Colonic mucosa (tissue), 4 donors: Measurements from ENCODE around the gene TECPR2. TPM values are rescaled to one million over a fixed set of nuclear protein-coding genes. Genes with fewer than 3 reads are reported as not detected.
"Not testable (repeated sequence)": the region's sequence is repeated elsewhere in the genome, so short reads cannot be mapped to it uniquely, and the experiment has no call there.

Experiments used
- DNase-seq: peaks from one replicate; pipeline ENCODE4 v3.0.0-alpha.2; 2020
- H3K27ac ChIP-seq: fragments of 200-600 bp; one replicate; pipeline ENCODE4 v1.8.0; 2021
- H3K27me3 ChIP-seq: fragments of 200-600 bp; one replicate; pipeline ENCODE4 v1.8.0; 2021
- H3K36me3 ChIP-seq: fragments of 200-600 bp; one replicate; pipeline ENCODE4 v1.8.0; 2021
- H3K4me1 ChIP-seq: fragments of 200-600 bp; one replicate; pipeline ENCODE4 v1.8.0; 2021; ENCODE audit warnings: mild to moderate bottlenecking
- H3K4me3 ChIP-seq: fragments of 200-600 bp; one replicate; pipeline ENCODE4 v1.8.0; 2021
- H3K9ac ChIP-seq, 2 donors: one replicate each; pipeline ENCODE4 v1.7.0; 2013; ENCODE audit warnings: control low read depth in 2 of 2, low read depth in 2 of 2, low read length in 2 of 2
- H3K9me3 ChIP-seq: fragments of 200-600 bp; one replicate; pipeline ENCODE4 v1.8.0; 2021
- intact Hi-C: fragments of 100-400 bp; cut with DNase I; formaldehyde crosslinking; loops from one replicate; pipeline ENCODE4 v1.14.1; 2022
- total RNA-seq, 2 donors: library from RNA; stranded (reverse); fragmentation: NEBNext Ultra II Directional in 1 of 2; extraction: Animal tissue kit (Norgen Biotek cat#: 25700) in 1 of 2; gene quantifications; one replicate each; pipeline ENCODE4 v1.2.1, GENCODE V29; 2021
- TF ChIP-seq, protein P1 (sequence below): fragments of 200-600 bp; IDR thresholded peaks from one replicate; pipeline ENCODE4 v1.8.0; 2022; ENCODE audit warnings: antibody characterized with exemption, mild to moderate bottlenecking
- donor health status: healthy.
- donor health status: DM: no; HTN: no; CAD: no.
- donor health status: DM: no; HTN: no; CAD: no.

Gene TECPR2
- total RNA-seq, 2 donors from 2014 or later: 16.5 to 18.2 TPM

GRCh38 chr14:102537981-102538601 lies 175.3 kb downstream of the TECPR2 start:
- H3K27me3 ChIP-seq: no peaks in the 10 kb centered on the region
- no peak for DNase-seq
- TF ChIP-seq, protein P1, sequence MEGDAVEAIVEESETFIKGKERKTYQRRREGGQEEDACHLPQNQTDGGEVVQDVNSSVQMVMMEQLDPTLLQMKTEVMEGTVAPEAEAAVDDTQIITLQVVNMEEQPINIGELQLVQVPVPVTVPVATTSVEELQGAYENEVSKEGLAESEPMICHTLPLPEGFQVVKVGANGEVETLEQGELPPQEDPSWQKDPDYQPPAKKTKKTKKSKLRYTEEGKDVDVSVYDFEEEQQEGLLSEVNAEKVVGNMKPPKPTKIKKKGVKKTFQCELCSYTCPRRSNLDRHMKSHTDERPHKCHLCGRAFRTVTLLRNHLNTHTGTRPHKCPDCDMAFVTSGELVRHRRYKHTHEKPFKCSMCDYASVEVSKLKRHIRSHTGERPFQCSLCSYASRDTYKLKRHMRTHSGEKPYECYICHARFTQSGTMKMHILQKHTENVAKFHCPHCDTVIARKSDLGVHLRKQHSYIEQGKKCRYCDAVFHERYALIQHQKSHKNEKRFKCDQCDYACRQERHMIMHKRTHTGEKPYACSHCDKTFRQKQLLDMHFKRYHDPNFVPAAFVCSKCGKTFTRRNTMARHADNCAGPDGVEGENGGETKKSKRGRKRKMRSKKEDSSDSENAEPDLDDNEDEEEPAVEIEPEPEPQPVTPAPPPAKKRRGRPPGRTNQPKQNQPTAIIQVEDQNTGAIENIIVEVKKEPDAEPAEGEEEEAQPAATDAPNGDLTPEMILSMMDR: no peak
- H3K9me3 ChIP-seq: no peaks in the 10 kb centered on the region
- H3K4me1 ChIP-seq: no peaks in the 10 kb centered on the region
- H3K27ac ChIP-seq: no peak overlapping the region
- H3K36me3 ChIP-seq: no peaks in the 10 kb centered on the region
- no peak overlapping the region for H3K9ac ChIP-seq
- intact Hi-C loops: no loop called here
- no peak overlapping the region for H3K4me3 ChIP-seq

DNA sequence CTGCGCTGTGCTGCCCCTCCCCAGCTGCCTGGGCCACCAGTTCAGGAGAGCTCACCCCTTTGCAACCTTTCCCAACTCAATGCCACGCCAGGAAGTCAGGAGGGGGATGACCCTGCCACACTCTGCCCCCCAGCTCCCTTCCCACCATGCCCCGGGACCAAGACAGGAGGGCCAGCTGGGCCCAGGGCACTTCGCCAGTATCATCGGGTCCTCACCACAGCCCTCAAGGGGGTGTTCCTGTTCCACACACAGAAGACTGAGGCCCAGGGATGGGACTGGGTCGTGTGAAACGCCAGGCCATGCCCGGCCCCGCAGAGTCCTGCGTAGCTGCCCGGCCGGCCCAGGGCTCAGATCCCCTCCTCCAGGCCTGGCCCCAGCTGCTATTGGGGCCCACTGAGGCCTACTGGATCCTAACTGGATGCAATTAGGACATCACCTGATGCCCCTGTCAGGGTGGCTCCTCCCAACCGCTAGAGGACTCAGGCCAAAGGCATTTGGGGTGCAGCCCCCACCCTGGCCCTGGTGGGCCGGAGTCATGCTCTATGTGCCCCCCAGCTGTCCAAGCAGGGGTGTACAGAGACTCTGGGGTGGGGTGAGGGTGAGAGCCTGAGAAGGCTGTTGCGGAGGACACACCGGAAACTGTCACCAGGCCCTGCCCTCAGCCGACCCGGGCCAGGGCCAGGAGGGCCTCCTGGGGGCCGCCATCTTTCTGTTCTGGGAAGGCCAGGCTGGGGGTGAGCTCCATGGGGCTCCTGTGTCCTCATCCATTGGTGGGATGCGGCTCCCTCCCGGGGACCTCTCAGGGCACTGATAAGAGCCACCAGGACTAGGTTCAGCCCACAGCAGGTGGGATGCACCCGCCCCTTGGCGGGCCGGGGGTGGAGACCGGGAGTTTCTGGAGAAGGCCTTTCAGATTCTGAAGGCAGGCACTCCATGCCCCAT lies 176.1 kb downstream of the TECPR2 start:
- TF ChIP-seq, protein P1: no peak
- Histone ChIP-seq H3K9me3 (no peaks in the 10 kb centered on the region), H3K4me1 (no peaks in the 10 kb centered on the region), H3K9ac (no peak overlapping the region), H3K36me3 (no peaks in the 10 kb centered on the region), H3K27ac (no peak overlapping the region), H3K27me3 (no peaks in the 10 kb centered on the region), H3K4me3 (no peak overlapping the region)
- no peak for DNase-seq
- intact Hi-C loops: no loop called here

- DNase-seq: no peak
These were observed 177.0 kb downstream of the TECPR2 start for GRCh38 chr14:102539544-102540314.

GRCh38 chr14:102540315-102541028 lies 177.7 kb downstream of the TECPR2 start:
- Histone ChIP-seq H3K4me1 (no peaks in the 10 kb centered on the region), H3K4me3 (no peak overlapping the region), H3K9ac (no peak overlapping the region), H3K27me3 (no peaks in the 10 kb centered on the region), H3K9me3 (no peaks in the 10 kb centered on the region), H3K36me3 (no peaks in the 10 kb centered on the region), H3K27ac (no peak overlapping the region)
- TF ChIP-seq, protein P1: no peak
- intact Hi-C loops: no loop called here
- no peak for DNase-seq

More at GRCh38 chr14:102539544-102540314, 177.0 kb downstream of the TECPR2 start:
- no peak overlapping the region for H3K9ac ChIP-seq
- H3K36me3 ChIP-seq: no peaks in the 10 kb centered on the region
- no peaks in the 10 kb centered on the region for H3K9me3 ChIP-seq
- TF ChIP-seq, protein P1: no peak
- intact Hi-C loops: no loop called here
- H3K27me3 ChIP-seq: no peaks in the 10 kb centered on the region
- no peak overlapping the region for H3K27ac ChIP-seq
- no peak overlapping the region for H3K4me3 ChIP-seq
- H3K4me1 ChIP-seq: no peaks in the 10 kb centered on the region

DNA sequence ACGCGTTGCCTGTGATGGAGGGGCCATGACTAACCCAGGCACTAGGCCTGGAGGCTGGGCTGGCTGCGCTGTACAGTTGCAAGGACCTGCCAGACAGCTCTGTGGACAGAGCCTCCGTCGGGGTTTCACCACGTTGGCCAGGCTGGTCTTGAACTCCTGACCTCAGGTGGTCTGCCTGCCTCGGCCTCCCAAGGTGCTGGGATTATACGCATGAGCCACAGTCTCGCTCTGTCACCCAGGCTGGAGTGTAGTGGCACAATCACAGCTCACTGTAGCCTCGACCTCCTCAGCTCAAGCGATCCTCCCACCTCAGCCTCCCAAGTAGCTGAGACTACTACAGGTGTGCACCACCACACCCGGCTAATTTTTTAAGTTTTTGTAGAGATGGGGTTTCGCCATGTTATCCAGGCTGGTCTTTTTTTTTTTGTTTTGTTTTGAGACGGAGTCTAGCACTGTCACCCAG lies 178.3 kb downstream of the TECPR2 start:
- intact Hi-C loops, H3K9ac ChIP-seq, H3K4me3 ChIP-seq, H3K4me1 ChIP-seq, H3K36me3 ChIP-seq, DNase-seq, H3K9me3 ChIP-seq, H3K27me3 ChIP-seq, H3K27ac ChIP-seq: not testable (repeated sequence)
